Panc1 (cell line): ENCODE results near the gene HUNK. TPM values are rescaled to one million over a fixed set of nuclear protein-coding genes. Genes with fewer than 3 reads are reported as not detected.

Experiments
- ATAC-seq: fragments of 200-7000 bp; cut with Tn5 transposase; 2 replicates; pipeline ENCODE4 v1.9.1; 2020; ENCODE audit warnings: mild to moderate bottlenecking, moderate library complexity
- BruUV-seq: library from RNA; stranded (reverse); fragments of 400-500 nt; replicated peaks from 2 replicates; lab custom pipeline; 2021; lab: Mats Ljungman, UMichigan
- CTCF ChIA-PET: fragments of 300-600 bp; sonication (Branson Sonifier 250); formaldehyde crosslinking; loops from one replicate; lab custom pipeline; 2022; ENCODE audit warnings: antibody characterized with exemption; lab: Charles Lee
- POLR2A ChIA-PET: fragments of 300-600 bp; sonication (Branson Sonifier 250); formaldehyde crosslinking; loops from one replicate; lab custom pipeline; 2022; ENCODE audit warnings: antibody characterized with exemption; lab: Charles Lee
- DNase-seq: peaks from one replicate; pipeline ENCODE4 v3.0.0-alpha.2; 2010; ENCODE audit warnings: low read depth, low spot score
- H3K27ac ChIP-seq: 2 replicates; pipeline ENCODE4 v1.5.1; 2011; ENCODE audit warnings: mild to moderate bottlenecking, low read length, inconsistent platforms
- H3K27me3 ChIP-seq: fragments of 200-500 bp; sonication (Bioruptor generic); 2 replicates; pipeline ENCODE4 v1.6.0; 2014; ENCODE audit warnings: low read length, inconsistent platforms; ENCODE audit not compliant: control insufficient read depth, insufficient read depth
- H3K36me3 ChIP-seq: fragments of 200-500 bp; sonication (Bioruptor generic); 2 replicates; pipeline ENCODE4 v1.5.1; 2014; ENCODE audit warnings: inconsistent platforms, mild to moderate bottlenecking, low read length, moderate library complexity; ENCODE audit not compliant: control insufficient read depth, insufficient read depth
- H3K4me1 ChIP-seq: 2 replicates; pipeline ENCODE4 v1.5.1; 2011; ENCODE audit warnings: inconsistent platforms, mild to moderate bottlenecking, low read length, moderate library complexity; ENCODE audit not compliant: control insufficient read depth, insufficient read depth
- H3K4me3 ChIP-seq, 2 experiments: 2 replicates each; pipeline ENCODE4 v1.5.1; 2011 to 2012; ENCODE audit warnings: low read depth in 2 of 2, low read length in 2 of 2, mild to moderate bottlenecking in 2 of 2, inconsistent platforms in 1 of 2, moderate library complexity in 1 of 2
- H3K9me3 ChIP-seq: fragments of 200-500 bp; sonication (Bioruptor generic); 2 replicates; pipeline ENCODE4 v1.5.1; 2014; ENCODE audit warnings: low read depth, mild to moderate bottlenecking, inconsistent platforms, low read length, moderate library complexity; ENCODE audit not compliant: control insufficient read depth, insufficient read depth
- CTCF ChIP-seq: fragments of 450-650 bp; IDR thresholded peaks from 2 replicates; pipeline ENCODE4 v1.5.1; 2017; ENCODE audit warnings: mild to moderate bottlenecking
- POLR2AphosphoS5 ChIP-seq: IDR thresholded peaks from 2 replicates; pipeline ENCODE4 v1.6.1; 2012; ENCODE audit warnings: mild to moderate bottlenecking, low read depth, low read length, moderate library complexity
- REST ChIP-seq, 2 experiments: IDR thresholded peaks; 2 replicates each; pipeline ENCODE4 v1.6.1; 2011 to 2012; ENCODE audit warnings: low read depth in 2 of 2, control low read depth in 1 of 2, low read length in 1 of 2, mild to moderate bottlenecking in 1 of 2, moderate library complexity in 1 of 2; ENCODE audit not compliant: insufficient read depth in 1 of 2
- SIN3A ChIP-seq: IDR thresholded peaks from 2 replicates; pipeline ENCODE4 v1.6.1; 2012; ENCODE audit warnings: low read depth, mild to moderate bottlenecking, low read length, moderate library complexity, borderline replicate concordance; ENCODE audit not compliant: insufficient read depth
- TCF7L2 ChIP-seq: IDR thresholded peaks from 2 replicates; pipeline ENCODE4 v1.6.1; 2011; ENCODE audit warnings: mild to moderate bottlenecking, low read depth, low read length, inconsistent platforms
- in situ Hi-C: cut with HindIII; loops from 2 replicates; pipeline ENCODE4 v1.10.0; 2016; ENCODE audit warnings: low sequenced_read_pairs, low pct_unique_long_range_greater_than_20kb
- intact Hi-C: fragments of 100-400 bp; cut with micrococcal nuclease; formaldehyde crosslinking; loops from one replicate; pipeline ENCODE4 v1.10.0; 2022; ENCODE audit not compliant: unreplicated experiment
- total RNA-seq: library from RNA; stranded (reverse); gene quantifications from one replicate; pipeline ENCODE4 v1.2.1, GENCODE V29; 2021; ENCODE audit not compliant: unreplicated experiment

The HUNK gene
- total RNA-seq, 1 experiment from 2014 or later, result 0.05 TPM

- H3K4me3 ChIP-seq, result no peak overlapping the region
- intact Hi-C loops (no loop called here), in situ Hi-C loops (no loop called here)
- no peaks in the 10 kb centered on the region for H3K36me3 ChIP-seq
- H3K27ac ChIP-seq, result no peak overlapping the region
- POLR2A ChIA-PET, result no interaction called here
- H3K9me3 ChIP-seq, result no peaks in the 10 kb centered on the region
- no peak for DNase-seq
- no TSS peak for BruUV-seq
- H3K27me3 ChIP-seq, result no peaks in the 10 kb centered on the region
- ATAC-seq, result no peak
- CTCF ChIA-PET, result no interaction called here
- H3K4me1 ChIP-seq, result no peaks in the 10 kb centered on the region
- TF ChIP-seq SIN3A, result no peak
- no peak for TF ChIP-seq CTCF
- TF ChIP-seq TCF7L2, result no peak
- no peak for TF ChIP-seq POLR2AphosphoS5
- no peak for TF ChIP-seq REST (IDR thresholded peaks at IDR 0.05; ENCODE audit: insufficient read depth in 1 of 2, low read depth in 2 of 2, low read length in 1 of 2)
Measured at GRCh38 chr21:31917108-31917507, 44.3 kb downstream of the HUNK start.

- no peaks in the 10 kb centered on the region for H3K36me3 ChIP-seq
- H3K9me3 ChIP-seq, result no peaks in the 10 kb centered on the region
- ChIA-PET POLR2A (no interaction called here), CTCF (no interaction called here)
- ATAC-seq (no peak), DNase-seq (no peak)
- H3K4me1 ChIP-seq, result no peaks in the 10 kb centered on the region
- H3K27ac ChIP-seq, result no peak overlapping the region
- no peak overlapping the region for H3K4me3 ChIP-seq
- intact Hi-C loops, result no loop called here
- in situ Hi-C loops, result no loop called here
- H3K27me3 ChIP-seq, result no peaks in the 10 kb centered on the region
- no TSS peak for BruUV-seq
- no peak for TF ChIP-seq TCF7L2
- TF ChIP-seq CTCF, result no peak
- TF ChIP-seq SIN3A, result no peak
- TF ChIP-seq REST (IDR thresholded peaks at IDR 0.05; ENCODE audit: insufficient read depth in 1 of 2, low read depth in 2 of 2, low read length in 1 of 2), result no peak
- TF ChIP-seq POLR2AphosphoS5, result no peak
Measured at GRCh38 chr21:31918250-31918775, 45.5 kb downstream of the HUNK start.
